GM18870 (cell line): ENCODE data around the gene TMEM9B.
"Not testable (repeated sequence)": the region's sequence is repeated elsewhere in the genome, so short reads cannot be mapped to it uniquely, and the experiment has no call there.

ENCODE experiments used
- ATAC-seq: cut with Tn5 transposase; IDR thresholded peaks from one replicate; pipeline ENCODE4 v1.9.1; 2021; ENCODE audit warnings: moderate library complexity; ENCODE audit not compliant: unreplicated experiment

Gene TMEM9B

DNA sequence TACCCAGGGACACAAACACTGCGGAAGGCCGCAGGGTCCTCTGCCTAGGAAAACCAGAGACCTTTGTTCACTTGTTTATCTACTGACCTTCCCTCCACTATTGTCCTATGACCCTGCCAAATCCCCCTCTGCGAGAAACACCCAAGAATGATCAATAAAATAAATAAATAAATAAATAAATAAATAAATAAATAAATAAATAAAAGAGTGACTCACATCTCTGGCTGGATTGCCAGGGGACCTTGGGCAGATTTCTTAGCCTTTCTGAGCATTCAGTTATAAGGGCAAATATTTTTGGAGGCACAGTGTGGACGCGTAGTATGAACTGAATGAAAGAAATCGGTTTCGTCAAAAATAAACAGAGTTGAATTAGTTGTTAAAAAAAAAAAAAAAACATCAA is 15.1 kb upstream of the TMEM9B start:
- ATAC-seq, result not testable (repeated sequence)

DNA sequence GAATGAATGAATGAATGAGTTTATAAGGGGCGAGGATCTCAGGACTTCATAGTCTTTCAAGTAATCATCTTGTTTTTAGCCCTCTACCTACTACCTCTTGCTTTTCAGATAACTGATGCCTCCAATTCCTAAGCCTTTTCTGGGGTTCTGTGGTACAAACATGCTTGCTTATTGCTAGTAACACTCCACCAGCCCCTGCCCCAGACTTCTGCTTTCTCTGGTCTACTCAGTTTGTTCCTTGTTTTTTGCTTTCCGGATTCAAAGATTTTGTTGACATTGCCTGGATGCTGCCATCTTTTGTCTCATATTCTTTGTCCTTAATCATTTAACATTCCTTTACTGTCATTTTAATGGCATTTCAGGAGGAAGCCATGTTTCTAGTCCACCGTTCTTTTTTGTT is 8.9 kb upstream of the TMEM9B start:
- ATAC-seq, result no peak

- ATAC-seq, result no peak
Measured at GRCh38 chr11:8971924-8972316, 7.7 kb upstream of the TMEM9B start.

DNA sequence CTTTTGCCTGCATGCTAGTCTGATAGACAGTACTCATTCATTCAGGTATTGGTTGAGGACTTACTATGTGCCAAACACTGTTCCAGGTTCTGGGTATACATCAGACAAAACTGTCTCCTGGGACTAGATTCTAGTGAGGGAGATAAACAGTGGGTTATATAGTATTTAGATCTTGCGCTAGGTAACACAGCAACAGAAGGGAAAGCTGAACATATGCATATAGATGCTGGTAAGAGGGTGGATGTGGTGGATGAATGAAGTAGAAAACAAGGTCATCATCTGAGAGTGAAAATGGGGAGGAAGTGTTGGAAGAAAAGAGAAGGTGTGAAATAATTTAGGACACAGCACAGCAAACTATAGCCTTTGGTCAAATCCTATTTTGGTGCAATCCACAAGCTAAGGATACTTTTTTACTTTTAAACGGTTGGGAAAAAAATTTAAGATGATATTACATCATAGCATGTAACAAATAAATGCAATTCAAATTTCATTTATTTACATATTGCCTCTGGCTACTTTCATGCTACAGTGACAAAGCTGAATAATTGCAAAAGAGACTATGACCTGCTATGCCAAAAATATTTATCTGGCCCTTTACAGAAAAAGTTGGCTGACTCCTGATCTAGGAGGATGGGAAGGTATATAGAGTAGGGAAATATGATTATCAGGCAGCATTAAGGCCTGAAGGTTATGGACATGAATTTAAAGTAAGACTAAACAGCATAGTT is 7.1 kb upstream of the TMEM9B start:
- ATAC-seq, result no peak

- no peak for ATAC-seq
Measured at GRCh38 chr11:8967184-8967583, 2.9 kb upstream of the TMEM9B start.

GRCh38 chr11:8963569-8964323 is 496 bp downstream of the TMEM9B start:
- ATAC-seq, result peak; percentile 48

GRCh38 chr11:8962841-8963240 is 1.4 kb downstream of the TMEM9B start:
- no peak for ATAC-seq

DNA sequence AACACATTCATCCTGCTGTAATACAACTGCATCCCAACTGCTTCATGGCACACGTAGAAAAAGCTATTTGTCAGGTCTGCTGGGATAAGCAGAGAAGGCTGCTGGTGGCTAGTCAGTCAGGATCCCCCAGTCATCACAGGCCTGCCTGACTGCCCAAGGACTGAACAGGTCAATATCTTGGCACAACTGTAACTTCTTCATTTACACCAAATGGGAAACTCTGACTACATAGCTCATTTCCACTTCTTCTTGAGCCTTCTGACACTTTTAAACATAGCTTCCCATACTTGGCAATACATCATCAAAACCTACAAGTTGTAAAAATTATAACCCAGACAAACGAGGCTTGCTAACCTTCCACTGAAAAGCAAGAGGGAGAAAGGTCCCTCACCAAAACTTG is 2.8 kb downstream of the TMEM9B start:
- ATAC-seq, result no peak

DNA sequence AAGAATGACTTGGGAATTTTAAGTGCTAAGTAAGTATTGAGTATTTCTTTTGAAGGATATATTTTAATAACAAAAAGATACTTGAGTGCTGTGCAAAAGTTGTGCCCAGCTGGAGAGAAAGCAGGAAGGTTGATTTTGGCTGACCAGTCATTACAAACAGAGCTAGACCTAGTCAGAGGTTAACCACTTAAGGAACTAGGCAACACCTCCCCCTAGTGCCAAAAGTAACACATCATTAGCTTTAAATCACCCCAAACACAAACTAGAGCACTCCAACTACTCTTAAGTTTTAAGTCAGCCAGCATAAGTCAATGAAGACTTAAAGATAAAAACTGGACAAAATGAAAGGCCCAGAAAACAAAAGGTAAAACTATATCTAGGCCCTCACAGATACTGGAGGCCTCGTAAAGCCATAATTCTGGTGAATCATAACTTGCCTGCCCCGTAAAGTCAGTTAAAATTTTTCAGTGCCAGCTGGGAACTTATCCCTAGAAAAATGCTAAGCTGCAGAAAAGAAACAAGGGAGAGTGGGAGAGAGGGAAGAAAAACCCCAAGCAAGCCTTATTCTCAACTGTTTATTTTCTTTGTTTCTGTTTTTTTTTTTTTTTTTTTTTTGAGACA is 4.6 kb downstream of the TMEM9B start:
- ATAC-seq, result peak; percentile 71

GRCh38 chr11:8956860-8957259 is 7.4 kb downstream of the TMEM9B start:
- no peak for ATAC-seq

GRCh38 chr11:8948886-8949285 is 15.4 kb downstream of the TMEM9B start:
- ATAC-seq, result no peak

DNA sequence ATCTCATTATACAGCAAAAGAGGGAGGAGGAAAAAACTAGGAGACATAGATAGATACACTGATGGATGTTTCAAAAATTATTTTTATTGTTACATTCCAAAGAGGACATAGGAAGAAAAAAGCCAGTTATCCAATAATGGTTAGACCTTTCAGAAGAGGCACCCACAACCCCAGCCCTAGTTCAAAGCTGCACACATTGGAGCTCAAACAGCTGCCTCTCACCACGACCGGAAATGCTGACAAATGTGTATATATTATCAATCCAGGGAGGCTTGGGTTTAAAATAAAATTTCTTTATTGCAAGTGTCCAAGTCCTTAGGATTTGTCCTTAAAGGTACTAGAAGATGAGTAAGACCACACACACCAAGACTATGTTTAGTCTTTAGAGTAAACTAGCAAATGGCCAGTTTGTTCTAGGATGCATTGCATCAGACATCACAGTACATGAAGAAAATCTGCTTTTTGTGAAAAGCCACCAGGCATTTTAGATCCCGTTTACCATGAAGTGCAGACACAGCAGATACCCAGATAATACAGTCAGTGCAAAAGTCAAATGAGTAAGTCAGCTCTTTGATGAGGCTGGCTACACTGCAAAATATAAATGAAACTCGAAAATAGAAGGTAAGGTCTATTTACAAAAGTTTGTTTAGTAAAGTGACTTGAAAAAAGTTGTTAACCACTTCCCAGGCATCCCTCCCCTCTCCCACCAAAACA is 16.9 kb downstream of the TMEM9B start:
- no peak for ATAC-seq

GRCh38 chr11:8942518-8943066 is 21.6 kb downstream of the TMEM9B start, which contains the start of gene ASCL3:
ASCL3 (minus strand) TSS chr11:8943016; CDS start chr11:8938161, 4,855 bp downstream.
- no peak for ATAC-seq

- no peak for ATAC-seq
Measured at GRCh38 chr11:8941341-8942103, 22.7 kb downstream of the TMEM9B start.

GRCh38 chr11:8937659-8938058 is 26.6 kb downstream of the TMEM9B start:
- ATAC-seq, result no peak

DNA sequence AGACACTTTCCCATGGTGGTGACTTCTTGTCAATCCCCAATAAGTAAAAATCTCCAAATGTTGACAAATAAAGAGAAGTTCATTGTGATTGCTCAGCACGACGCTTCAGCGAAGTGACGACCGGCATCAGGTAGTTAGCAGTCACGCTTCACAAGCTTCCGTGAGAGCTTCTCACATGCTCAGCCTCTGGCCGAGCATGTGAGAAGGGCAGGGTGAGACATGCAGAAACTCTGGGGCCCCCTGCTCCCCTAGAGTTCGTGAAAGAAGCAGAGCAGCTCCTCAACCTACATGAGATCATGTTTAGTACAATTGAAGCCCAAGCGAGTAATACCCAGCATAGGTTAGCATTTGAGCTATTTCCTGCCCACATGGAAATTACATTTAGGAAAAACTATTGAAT is 27.1 kb downstream of the TMEM9B start:
- no peak for ATAC-seq

GRCh38 chr11:8935789-8936188 is 28.5 kb downstream of the TMEM9B start:
- ATAC-seq, result not testable (repeated sequence)

GRCh38 chr11:8934742-8935488 is 29.3 kb downstream of the TMEM9B start:
- no peak for ATAC-seq

GRCh38 chr11:8933931-8934330 is 30.3 kb downstream of the TMEM9B start:
- no peak for ATAC-seq
